Gastroesophageal sphincter (tissue), 4 donors: ENCODE data around the gene GALNT2. TPM values are rescaled to one million over a fixed set of nuclear protein-coding genes. Genes with fewer than 3 reads are reported as not detected.

Experiments
- ATAC-seq: fragments of 150-250 bp; one replicate; pipeline ENCODE4 v1.9.1; 2016; ENCODE audit warnings: mild to moderate bottlenecking, moderate library complexity
- H3K27ac ChIP-seq, 4 donors: fragments of 200-600 bp; sonication (generic) in 3 of 4; 1 replicate in 3 of 4; 2 replicates in 1 of 4; pipeline ENCODE4 v1.5.1; 2016 to 2019
- H3K27me3 ChIP-seq: fragments of 200-600 bp; sonication (generic); one replicate; pipeline ENCODE4 v1.5.1; 2019
- H3K36me3 ChIP-seq, 2 donors: fragments of 200-600 bp; sonication (generic); one replicate each; pipeline ENCODE4 v1.5.1; 2019; ENCODE audit warnings: control low read depth in 1 of 2
- H3K4me1 ChIP-seq, 3 donors: fragments of 200-600 bp; sonication (generic); 1 replicate in 2 of 3; 2 replicates in 1 of 3; pipeline ENCODE4 v1.5.1; 2016 to 2019; ENCODE audit warnings: control low read depth in 2 of 3
- H3K4me3 ChIP-seq, 2 donors: fragments of 200-600 bp; sonication (generic); one replicate each; pipeline ENCODE4 v1.5.1; 2019; ENCODE audit warnings: mild to moderate bottlenecking in 1 of 2, moderate library complexity in 1 of 2
- H3K9me3 ChIP-seq, 3 donors: fragments of 200-600 bp; sonication (generic); one replicate each; pipeline ENCODE4 v1.5.1; 2017 to 2019; ENCODE audit warnings: control low read depth in 2 of 3
- CTCF ChIP-seq, 4 experiments: fragments of 200-600 bp in 2 of 4; fragments of 450-650 bp in 2 of 4; sonication (generic) in 1 of 4; IDR thresholded peaks; one replicate each; pipeline ENCODE4 v1.5.1; 2017 to 2019; ENCODE audit warnings: antibody characterized with exemption in 4 of 4, mild to moderate bottlenecking in 2 of 4, moderate library complexity in 2 of 4
- EP300 ChIP-seq: sonication (generic); formaldehyde crosslinking; IDR thresholded peaks from one replicate; pipeline ENCODE4 v1.6.1; 2017; ENCODE audit warnings: antibody characterized with exemption, mild to moderate bottlenecking
- POLR2A ChIP-seq, 2 donors: fragments of 450-650 bp; IDR thresholded peaks; one replicate each; pipeline ENCODE4 v1.6.1; 2017; ENCODE audit warnings: antibody characterized with exemption in 2 of 2, mild to moderate bottlenecking in 2 of 2, moderate library complexity in 1 of 2
- POLR2AphosphoS5 ChIP-seq: sonication (generic); formaldehyde crosslinking; IDR thresholded peaks from one replicate; pipeline ENCODE4 v1.6.1; 2017; ENCODE audit warnings: antibody characterized with exemption
- WGBS, 2 donors: methylation state at CpG; one replicate each; pipeline ENCODE4 v1.1.5; 2018; ENCODE audit warnings: low coverage in 1 of 2; 5-methylcytosine and 5-hydroxymethylcytosine counted together
- total RNA-seq, 4 donors: library from RNA; depleted of rRNA; stranded (reverse); fragments of >200 nt; gene quantifications; one replicate each; pipeline ENCODE4 v1.1.0, GENCODE V29; 2016

GALNT2 gene
- total RNA-seq, result 100 to 1,000 TPM in 3 of 4 donors, 10 to 100 TPM in 1; 95.3 to 160 (median 134) TPM

- no peaks in the 10 kb centered on the region for H3K36me3 ChIP-seq
- ATAC-seq, result peak; percentile 97
- H3K27ac ChIP-seq, result peak within 1 kb of the TSS; percentile 74 to 98 (median 96)
- H3K4me1 ChIP-seq, result peaks cover 0 to 46% (median 12%) of the 10 kb centered on the region in 3 donors
- H3K27me3 ChIP-seq, result no peaks in the 10 kb centered on the region
- no peaks in the 10 kb centered on the region for H3K9me3 ChIP-seq
- H3K4me3 ChIP-seq, result peak within 1 kb of the TSS; percentile 65 to 98
- 2 to 3% methylated on average over 5 to 6 of the region's 104 CpGs for WGBS, 2 donors
- TF ChIP-seq POLR2A (IDR thresholded peaks at IDR 0.05) (peak; percentile 79 to 93), EP300 (no peak), CTCF (IDR thresholded peaks at IDR 0.05) (peak in 1 of 4 experiments; percentile 3), POLR2AphosphoS5 (peak; percentile 63)
Observed at GRCh38 chr1:230066466-230067404, at the start of gene GALNT2. GALNT2 (plus strand) TSS chr1:230067238; CDS start chr1:230067281, 43 bp downstream.

- H3K27ac ChIP-seq, result no peak overlapping the region
- H3K27me3 ChIP-seq, result no peaks in the 10 kb centered on the region
- WGBS, 2 donors, result 96 to 100% methylated on average over 1 to 2 of the region's 3 CpGs
- ATAC-seq, result no peak
- no peaks in the 10 kb centered on the region for H3K9me3 ChIP-seq
- no peaks in the 10 kb centered on the region for H3K36me3 ChIP-seq
- no peak overlapping the region for H3K4me3 ChIP-seq
- H3K4me1 ChIP-seq, result no peaks in the 10 kb centered on the region
- TF ChIP-seq POLR2A (IDR thresholded peaks at IDR 0.05), result no peak
- TF ChIP-seq POLR2AphosphoS5, result no peak
- no peak for TF ChIP-seq EP300
- TF ChIP-seq CTCF (IDR thresholded peaks at IDR 0.05), result no peak
Observed at GRCh38 chr1:230020451-230020850, 46.6 kb upstream of the GALNT2 start.

GRCh38 chr1:230022666-230023380, 44.2 kb upstream of the GALNT2 start:
- Histone ChIP-seq H3K4me1 (no peaks in the 10 kb centered on the region), H3K27ac (no peak overlapping the region), H3K36me3 (no peaks in the 10 kb centered on the region), H3K27me3 (no peaks in the 10 kb centered on the region), H3K9me3 (peaks cover 0 to 5% (median 0%) of the 10 kb centered on the region in 3 donors), H3K4me3 (no peak overlapping the region)
- ATAC-seq, result no peak
- WGBS, 2 donors, result 62 to 76% methylated on average over 4 to 5 of the region's 6 CpGs
- no peak for TF ChIP-seq CTCF (IDR thresholded peaks at IDR 0.05)
- no peak for TF ChIP-seq POLR2AphosphoS5
- TF ChIP-seq EP300, result no peak

GRCh38 chr1:230025686-230026085, 41.4 kb upstream of the GALNT2 start:
- no peak for ATAC-seq
- Histone ChIP-seq H3K36me3 (no peaks in the 10 kb centered on the region), H3K27me3 (no peaks in the 10 kb centered on the region), H3K9me3 (peaks cover 0 to 5% (median 0%) of the 10 kb centered on the region in 3 donors), H3K27ac (no peak overlapping the region), H3K4me3 (no peak overlapping the region), H3K4me1 (no peaks in the 10 kb centered on the region)
- TF ChIP-seq EP300, result no peak
- TF ChIP-seq POLR2AphosphoS5, result no peak
- TF ChIP-seq POLR2A (IDR thresholded peaks at IDR 0.05), result no peak
- TF ChIP-seq CTCF (IDR thresholded peaks at IDR 0.05), result no peak
- WGBS, 2 donors, result 72 to 81% methylated on average over 3 of the region's 3 CpGs
